Hindlimb muscle (tissue), 1 donor: ENCODE measurements around the gene KRTAP12-2. TPM values are rescaled to one million over a fixed set of nuclear protein-coding genes. Genes with fewer than 3 reads are reported as not detected.

ENCODE experiments used
- DNase-seq: peaks from one replicate; pipeline ENCODE4 v3.0.0-alpha.2; 2013
- polyA plus RNA-seq: library from polyadenylated mRNA; unstranded; fragments of 120-200 nt; gene quantifications from one replicate; pipeline ENCODE4 v1.2.1, GENCODE V29; 2013; ENCODE audit not compliant: insufficient read length

The KRTAP12-2 gene, protein sequence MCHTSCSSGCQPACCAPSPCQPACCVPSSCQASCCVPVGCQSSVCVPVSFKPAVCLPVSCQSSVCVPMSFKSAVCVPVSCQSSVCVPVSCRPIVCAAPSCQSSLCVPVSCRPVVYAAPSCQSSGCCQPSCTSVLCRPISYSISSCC
- not detected for polyA plus RNA-seq

- DNase-seq = no peak
Measured at GRCh38 chr21:44666401-44667320, at the start of gene KRTAP12-2. TSS of gene KRTAP12-2 (minus strand) at chr21:44666927. CDS start at chr21:44666886, 41 bp downstream.

DNA sequence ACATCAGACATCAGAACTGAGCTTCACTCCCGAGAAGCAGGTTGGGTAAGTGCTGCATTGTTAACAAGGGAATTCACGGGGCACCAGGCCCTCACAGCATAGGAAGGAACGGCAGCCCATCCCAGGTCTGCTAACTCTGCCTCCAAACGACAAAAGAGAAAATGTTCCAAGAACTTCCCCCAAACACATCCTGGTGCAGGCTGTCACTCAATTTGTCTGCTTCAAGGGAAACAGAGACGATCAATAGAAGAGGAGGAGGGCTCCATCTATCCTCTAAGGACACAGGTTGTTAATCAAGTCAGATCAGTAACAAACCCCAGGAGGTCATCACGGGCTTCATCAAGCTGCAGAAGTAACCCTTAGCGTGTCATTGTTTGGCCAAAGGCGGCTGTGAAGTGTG lies 48.2 kb upstream of the KRTAP12-2 start:
- DNase-seq = no peak

GRCh38 chr21:44713846-44714245 lies 47.1 kb upstream of the KRTAP12-2 start:
- DNase-seq = no peak

- DNase-seq = no peak
Measured at GRCh38 chr21:44713130-44713529, 46.4 kb upstream of the KRTAP12-2 start.

GRCh38 chr21:44712203-44713028 lies 45.7 kb upstream of the KRTAP12-2 start:
- DNase-seq = no peak

- no peak for DNase-seq
Measured at GRCh38 chr21:44711327-44712202, 44.8 kb upstream of the KRTAP12-2 start, which contains the start of gene TSPEAR. TSS of gene TSPEAR (minus strand) at chr21:44711572. CDS start at chr21:44711514, 58 bp downstream.

DNA sequence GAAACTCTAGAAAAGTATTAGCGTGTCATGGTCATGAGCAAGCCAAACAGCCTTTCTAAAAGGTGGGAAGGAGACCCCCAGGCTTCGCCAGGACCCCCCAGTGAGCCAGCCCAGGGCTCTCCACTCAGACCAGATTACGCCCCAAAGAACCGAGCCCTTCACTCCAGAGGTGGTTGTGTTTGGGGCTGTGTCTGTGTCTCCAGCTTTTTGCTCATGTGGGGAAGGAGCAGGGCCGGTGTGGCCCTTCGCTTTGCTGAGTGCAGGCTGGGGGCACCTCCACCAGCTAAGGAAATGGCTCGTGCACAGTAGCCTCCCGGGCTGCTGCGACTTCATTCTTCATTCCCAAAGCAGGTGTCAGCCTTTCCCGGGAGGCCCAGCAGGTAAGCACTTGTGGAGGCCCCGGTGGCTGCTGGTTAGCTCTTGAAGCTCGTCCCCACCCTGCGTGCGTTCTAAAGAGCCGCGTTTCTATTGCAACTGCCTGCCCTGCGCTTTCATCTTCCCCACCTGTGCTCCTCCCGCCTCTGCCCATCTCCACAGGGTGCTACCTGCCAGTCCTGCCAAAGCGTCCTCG lies 44.1 kb upstream of the KRTAP12-2 start:
- no peak for DNase-seq

- no peak for DNase-seq
Measured at GRCh38 chr21:44710294-44710665, 43.6 kb upstream of the KRTAP12-2 start.

GRCh38 chr21:44709426-44710293 lies 42.9 kb upstream of the KRTAP12-2 start:
- no peak for DNase-seq

GRCh38 chr21:44708866-44709425 lies 42.2 kb upstream of the KRTAP12-2 start:
- no peak for DNase-seq

- no peak for DNase-seq
Measured at GRCh38 chr21:44708213-44708865, 41.6 kb upstream of the KRTAP12-2 start.

DNA sequence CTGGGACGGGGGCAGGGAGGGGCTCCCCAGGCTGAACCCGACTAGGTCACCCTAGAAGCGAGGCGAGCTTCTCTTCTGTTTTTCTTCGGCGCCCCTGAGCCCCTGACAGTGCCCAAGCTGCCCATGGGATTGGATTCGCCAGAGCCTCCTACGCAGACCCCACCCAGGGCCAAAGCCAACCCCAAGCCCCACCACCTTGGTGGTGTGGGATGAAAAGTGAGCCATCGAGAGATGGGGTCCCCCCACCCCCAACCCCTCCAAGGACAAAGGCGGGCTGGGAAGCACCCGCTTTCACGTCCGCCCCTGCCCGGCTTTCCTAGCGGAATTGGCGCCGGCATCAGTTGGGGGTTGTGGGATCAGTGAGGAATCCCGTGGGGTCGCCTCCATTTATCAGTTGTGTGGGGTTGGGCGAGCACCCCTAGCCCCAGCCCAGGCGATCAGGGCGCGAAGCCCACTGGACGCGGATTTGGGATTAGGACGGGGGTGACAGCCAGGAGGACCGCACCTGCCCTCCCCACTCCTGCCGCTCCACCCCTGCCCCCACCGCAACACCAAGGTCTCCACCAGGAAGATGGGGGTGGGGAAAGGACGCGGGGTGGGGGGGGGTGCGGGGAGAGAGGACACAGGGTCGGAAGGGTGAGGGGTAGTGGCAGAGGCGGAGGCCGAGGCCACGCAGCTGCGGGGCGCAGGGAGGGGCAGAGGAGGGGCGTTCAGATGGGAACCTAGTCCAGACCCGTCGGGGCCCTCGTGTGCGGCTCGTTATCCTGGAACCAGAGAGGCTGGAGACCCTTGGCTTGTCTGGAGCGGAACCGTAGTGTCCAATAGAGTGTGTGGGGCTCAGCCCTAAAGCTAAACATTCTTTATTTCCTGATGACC lies 40.2 kb upstream of the KRTAP12-2 start:
- DNase-seq = no peak

DNA sequence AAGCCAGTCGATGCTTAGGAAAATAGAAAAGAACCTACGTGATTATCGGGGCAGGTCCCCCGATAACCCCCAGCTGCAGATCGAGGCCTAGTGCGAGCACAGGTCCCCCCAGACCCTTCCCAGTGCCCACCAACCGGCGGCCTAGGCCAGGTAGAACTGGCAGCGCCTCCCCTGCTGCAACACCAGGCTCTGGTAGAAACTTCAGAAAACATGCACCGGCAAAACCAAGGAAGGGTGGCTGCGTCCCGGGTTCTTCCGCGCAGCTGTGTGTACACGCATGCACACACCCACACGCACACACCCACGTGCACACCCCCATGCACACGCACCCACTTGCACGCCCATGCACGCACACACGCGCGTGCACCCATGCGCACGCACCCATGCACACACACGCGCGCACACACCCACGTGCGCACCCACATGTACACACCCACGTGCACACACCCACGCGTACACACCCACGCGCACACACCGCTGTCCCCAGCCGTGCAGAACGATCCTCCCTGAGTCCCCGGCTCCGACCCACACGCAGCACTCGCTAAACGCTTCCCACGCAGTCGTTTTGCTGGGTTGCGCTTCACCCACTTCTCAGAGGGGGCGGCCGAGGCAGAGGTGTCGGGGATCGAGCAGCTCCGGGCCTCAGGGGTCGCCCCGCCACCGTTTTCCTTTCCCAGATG lies 39.4 kb upstream of the KRTAP12-2 start:
- no peak for DNase-seq

DNA sequence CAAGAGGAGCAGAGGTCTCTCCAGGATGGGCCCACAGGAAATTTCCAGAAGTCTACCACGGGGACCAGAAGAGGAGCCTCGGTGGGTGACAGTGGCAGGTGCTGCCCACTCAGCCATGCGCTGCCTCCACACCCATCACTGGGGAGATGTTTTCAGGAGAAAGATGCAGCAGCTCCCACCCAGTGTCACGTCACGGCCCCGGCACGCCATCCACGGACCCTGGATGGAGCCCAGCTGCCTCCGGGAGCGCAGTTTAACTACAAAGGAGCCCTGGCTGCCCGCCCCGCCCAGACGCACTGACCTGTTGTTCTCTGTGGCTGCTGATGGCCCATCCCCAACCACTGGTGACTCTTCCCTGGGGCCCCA lies 37.9 kb upstream of the KRTAP12-2 start:
- no peak for DNase-seq

- DNase-seq = no peak
Measured at GRCh38 chr21:44703731-44704635, 37.3 kb upstream of the KRTAP12-2 start.

GRCh38 chr21:44702973-44703730 lies 36.4 kb upstream of the KRTAP12-2 start:
- DNase-seq = no peak
